ENCODE results near the gene TRAPPC4. TPM values are rescaled to one million over a fixed set of nuclear protein-coding genes. Genes with fewer than 3 reads are reported as not detected.
A peak's percentile ranks its signal among the peaks of the same experiment; 100 is the strongest.
"Not testable (repeated sequence)": the region's sequence is repeated elsewhere in the genome, so short reads cannot be mapped to it uniquely, and the experiment has no call there.

TRAPPC4 gene
- total and polyA plus RNA-seq, 3 donors from 2014 or later = 81.4 to 116 (median 108) TPM

DNA sequence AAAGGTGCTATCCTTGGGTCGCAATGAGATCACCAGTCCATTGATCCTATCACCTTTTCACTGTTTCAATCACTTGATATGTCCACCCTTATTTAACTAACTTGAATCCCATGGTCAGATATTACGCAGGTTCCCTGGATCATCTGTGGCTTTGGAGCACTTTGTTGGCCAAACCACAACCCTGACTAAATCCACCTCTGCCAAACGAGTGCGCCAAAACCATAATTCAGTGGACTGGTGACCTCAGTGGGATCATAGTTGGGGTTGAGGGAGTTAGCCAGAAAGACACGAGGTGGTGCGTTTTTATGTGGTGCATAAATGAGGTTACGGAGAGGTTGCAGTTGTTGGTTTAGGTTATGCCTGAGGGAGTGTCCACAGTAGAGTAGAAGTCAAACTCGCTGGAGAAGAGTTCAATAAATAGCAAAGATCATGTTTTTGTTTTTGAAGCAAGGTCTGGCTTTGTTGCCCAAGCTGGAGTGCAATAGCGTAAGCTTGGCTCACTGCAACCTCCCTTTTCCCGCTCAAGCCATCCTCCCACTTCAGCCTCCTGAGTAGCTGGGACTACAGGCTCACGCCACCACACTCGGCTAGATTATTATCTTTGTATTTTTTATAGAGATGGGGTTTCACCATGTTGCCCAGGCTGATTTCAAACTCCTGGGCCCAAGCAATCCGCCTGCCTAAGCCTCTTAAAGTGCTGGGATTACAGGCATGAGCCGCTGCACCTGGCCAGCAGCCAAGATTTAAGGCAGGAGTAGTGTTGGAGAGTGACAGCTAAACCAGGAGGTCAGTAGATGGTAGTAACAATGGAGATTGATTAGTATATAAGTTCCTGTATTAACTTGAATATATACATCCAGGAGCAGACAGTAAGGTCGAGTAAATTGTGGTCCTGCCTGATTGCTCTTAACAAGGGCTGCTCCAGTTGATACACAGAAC is 42.5 kb upstream of the TRAPPC4 start:
- no peaks in the 10 kb centered on the region for H3K36me3 ChIP-seq (ENCODE audit: low read depth, missing control alignments)
- no peaks in the 10 kb centered on the region for H3K9me3 ChIP-seq
- 85 to 88% methylated on average over 15 of the region's 15 CpGs for WGBS, 2 donors
- intact Hi-C loops (cut with DNase I; ENCODE audit: low total_unique reads) = no loop called here
- no peak overlapping the region for H3K4me3 ChIP-seq
- TF ChIP-seq, protein P1, sequence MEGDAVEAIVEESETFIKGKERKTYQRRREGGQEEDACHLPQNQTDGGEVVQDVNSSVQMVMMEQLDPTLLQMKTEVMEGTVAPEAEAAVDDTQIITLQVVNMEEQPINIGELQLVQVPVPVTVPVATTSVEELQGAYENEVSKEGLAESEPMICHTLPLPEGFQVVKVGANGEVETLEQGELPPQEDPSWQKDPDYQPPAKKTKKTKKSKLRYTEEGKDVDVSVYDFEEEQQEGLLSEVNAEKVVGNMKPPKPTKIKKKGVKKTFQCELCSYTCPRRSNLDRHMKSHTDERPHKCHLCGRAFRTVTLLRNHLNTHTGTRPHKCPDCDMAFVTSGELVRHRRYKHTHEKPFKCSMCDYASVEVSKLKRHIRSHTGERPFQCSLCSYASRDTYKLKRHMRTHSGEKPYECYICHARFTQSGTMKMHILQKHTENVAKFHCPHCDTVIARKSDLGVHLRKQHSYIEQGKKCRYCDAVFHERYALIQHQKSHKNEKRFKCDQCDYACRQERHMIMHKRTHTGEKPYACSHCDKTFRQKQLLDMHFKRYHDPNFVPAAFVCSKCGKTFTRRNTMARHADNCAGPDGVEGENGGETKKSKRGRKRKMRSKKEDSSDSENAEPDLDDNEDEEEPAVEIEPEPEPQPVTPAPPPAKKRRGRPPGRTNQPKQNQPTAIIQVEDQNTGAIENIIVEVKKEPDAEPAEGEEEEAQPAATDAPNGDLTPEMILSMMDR (IDR thresholded peaks at IDR 0.05) = no peak
- no peak for TF ChIP-seq POLR2A (IDR thresholded peaks at IDR 0.05)
- no peak overlapping the region for H3K27ac ChIP-seq
- DNase-seq = no peak
- peaks cover 8% of the 10 kb centered on the region for H3K4me1 ChIP-seq
- no peaks in the 10 kb centered on the region for H3K27me3 ChIP-seq

DNA sequence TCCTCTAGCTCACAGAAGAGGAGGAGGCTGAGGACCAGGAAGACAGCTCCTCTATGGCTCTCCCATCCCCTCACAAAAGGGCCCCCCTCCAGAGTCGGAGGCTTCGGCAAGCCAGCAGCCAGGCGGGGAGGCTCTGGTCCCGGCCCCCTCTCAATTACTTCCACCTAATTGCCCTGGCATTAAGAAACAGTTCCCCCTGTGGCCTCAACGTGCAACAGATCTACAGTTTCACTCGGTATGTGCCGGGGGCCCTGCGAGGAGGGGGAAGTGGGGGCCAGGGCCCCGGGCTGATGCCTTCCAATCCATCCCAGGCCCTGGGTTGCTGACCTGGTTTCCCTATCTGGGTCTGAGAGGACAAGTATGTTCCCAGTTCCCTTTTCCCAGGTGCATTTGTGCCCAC is 39.1 kb upstream of the TRAPPC4 start:
- no peak for DNase-seq
- Histone ChIP-seq H3K36me3 (ENCODE audit: low read depth, missing control alignments) (no peaks in the 10 kb centered on the region), H3K4me1 (peaks cover 8% of the 10 kb centered on the region), H3K4me3 (no peak overlapping the region), H3K27ac (no peak overlapping the region), H3K9me3 (no peaks in the 10 kb centered on the region), H3K27me3 (no peaks in the 10 kb centered on the region)
- no peak for TF ChIP-seq POLR2A (IDR thresholded peaks at IDR 0.05)
- TF ChIP-seq, protein P1 (IDR thresholded peaks at IDR 0.05) = no peak
- 70 to 73% methylated on average over 9 of the region's 9 CpGs for WGBS, 2 donors
- intact Hi-C loops (cut with DNase I; ENCODE audit: low total_unique reads) = no loop called here

DNA sequence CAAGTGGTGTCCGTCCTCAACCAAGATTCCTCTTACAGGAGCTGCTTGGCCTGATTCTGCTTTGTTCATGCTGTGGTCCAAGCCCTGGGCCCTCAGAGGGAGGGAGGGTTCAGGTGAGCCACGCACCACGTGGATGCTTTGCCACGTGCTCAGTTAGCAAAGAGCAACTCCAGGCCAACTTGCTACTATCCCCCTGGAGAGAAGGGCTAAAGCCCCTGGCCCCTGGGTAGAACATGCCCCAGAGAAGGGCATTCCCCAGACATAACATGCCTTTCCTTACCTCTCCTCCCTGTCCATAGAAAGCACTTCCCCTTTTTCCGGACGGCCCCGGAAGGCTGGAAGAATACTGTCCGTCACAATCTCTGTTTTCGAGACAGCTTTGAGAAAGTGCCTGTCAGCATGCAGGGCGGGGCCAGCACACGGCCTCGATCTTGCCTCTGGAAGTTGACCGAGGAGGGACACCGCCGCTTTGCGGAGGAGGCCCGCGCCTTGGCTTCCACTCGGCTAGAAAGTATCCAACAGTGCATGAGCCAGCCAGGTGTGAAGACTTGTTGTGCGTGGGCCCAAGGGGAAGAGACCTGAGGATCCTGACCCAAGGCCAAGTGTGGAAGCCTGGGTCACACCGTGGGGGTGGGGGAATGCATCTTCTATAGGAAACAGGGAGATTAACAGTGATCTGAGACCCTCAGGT is 38.2 kb upstream of the TRAPPC4 start:
- H3K27me3 ChIP-seq = no peaks in the 10 kb centered on the region
- DNase-seq = peak; percentile 68
- H3K9me3 ChIP-seq = no peaks in the 10 kb centered on the region
- no peak overlapping the region for H3K27ac ChIP-seq
- intact Hi-C loops (cut with DNase I; ENCODE audit: low total_unique reads) = no loop called here
- WGBS, 2 donors = 34 to 42% methylated on average over 11 to 21 of the region's 21 CpGs
- H3K36me3 ChIP-seq (ENCODE audit: low read depth, missing control alignments) = no peaks in the 10 kb centered on the region
- H3K4me3 ChIP-seq = no peak overlapping the region
- H3K4me1 ChIP-seq = peaks cover 8% of the 10 kb centered on the region
- TF ChIP-seq, protein P1 (IDR thresholded peaks at IDR 0.05) = no peak
- TF ChIP-seq POLR2A (IDR thresholded peaks at IDR 0.05) = no peak

DNA sequence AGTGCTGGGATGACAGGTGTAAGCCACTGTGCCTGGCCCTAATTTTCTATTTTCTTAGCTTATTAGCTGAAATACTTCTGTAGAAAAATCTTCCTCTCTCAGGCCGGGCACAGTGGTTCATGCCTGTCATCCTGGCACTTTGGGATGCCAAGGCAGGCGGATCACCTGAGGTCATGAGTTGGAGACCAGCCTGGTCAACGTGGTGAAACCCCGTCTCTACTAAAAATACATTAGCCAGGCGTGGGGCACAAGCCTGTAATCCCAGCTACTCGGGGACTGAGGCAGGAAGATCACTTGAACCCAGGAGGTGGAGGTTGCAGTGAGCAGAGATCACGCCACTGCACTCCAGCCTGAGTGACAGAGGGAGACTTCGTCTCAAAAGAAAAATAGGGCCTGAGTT is 34.2 kb upstream of the TRAPPC4 start:
- H3K27ac ChIP-seq; H3K36me3 ChIP-seq (ENCODE audit: low read depth, missing control alignments); H3K4me3 ChIP-seq; DNase-seq; intact Hi-C loops (cut with DNase I; ENCODE audit: low total_unique reads); H3K9me3 ChIP-seq; H3K4me1 ChIP-seq; H3K27me3 ChIP-seq: not testable (repeated sequence)
- WGBS, 2 donors = 79 to 81% methylated on average over 8 of the region's 8 CpGs

DNA sequence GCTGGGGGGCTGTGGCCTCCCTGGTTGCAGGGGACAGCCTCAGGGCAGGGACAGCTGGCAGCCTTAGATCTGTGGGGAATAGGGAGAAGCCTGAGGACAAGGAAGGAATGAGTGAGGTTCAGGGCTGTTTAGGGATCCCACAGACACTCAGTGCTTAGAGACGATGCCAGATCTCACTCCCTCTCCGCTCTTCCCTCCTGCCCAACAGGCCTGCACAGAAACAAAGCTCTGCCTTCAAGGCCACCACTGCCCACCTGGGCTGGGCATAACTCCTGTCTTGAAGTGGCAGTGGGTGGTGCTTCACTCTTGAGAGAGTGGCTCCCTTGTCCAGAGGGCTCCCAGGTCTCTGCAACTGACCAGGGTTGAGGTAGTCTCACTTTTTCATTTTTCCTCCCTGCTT is 33.7 kb upstream of the TRAPPC4 start:
- Histone ChIP-seq H3K4me1 (peaks cover 4% of the 10 kb centered on the region), H3K4me3 (no peak overlapping the region), H3K36me3 (ENCODE audit: low read depth, missing control alignments) (no peaks in the 10 kb centered on the region), H3K27me3 (no peaks in the 10 kb centered on the region), H3K27ac (no peak overlapping the region), H3K9me3 (no peaks in the 10 kb centered on the region)
- TF ChIP-seq POLR2A (IDR thresholded peaks at IDR 0.05) = no peak
- TF ChIP-seq, protein P1 (IDR thresholded peaks at IDR 0.05) = no peak
- 55 to 94% methylated on average over 2 of the region's 2 CpGs for WGBS, 2 donors
- DNase-seq = no peak
- intact Hi-C loops (cut with DNase I; ENCODE audit: low total_unique reads) = no loop called here

Data from testis (tissue), 3 donors.